Tibial artery (tissue), 4 donors: ENCODE measurements around the gene VENTX.

Experiments
- DNase-seq, 2 donors: peaks; one replicate each; pipeline ENCODE4 v3.0.0-alpha.2; 2019
- H3K27ac ChIP-seq, 2 donors: fragments of 200-600 bp; sonication (generic) in 1 of 2; 1 replicate in 1 of 2; 2 replicates in 1 of 2; pipeline ENCODE4 v1.5.1; 2018 to 2019; ENCODE audit warnings: mild to moderate bottlenecking in 1 of 2
- H3K27me3 ChIP-seq, 2 donors: fragments of 200-600 bp; sonication (generic) in 1 of 2; one replicate each; pipeline versions ENCODE4 v1.5.1 to v1.6.0; 2016 to 2019
- H3K36me3 ChIP-seq, 3 donors: fragments of 200-600 bp; sonication (generic) in 2 of 3; one replicate each; pipeline ENCODE4 v1.5.1; 2016 to 2019; ENCODE audit warnings: mild to moderate bottlenecking in 2 of 3
- H3K4me1 ChIP-seq, 4 donors: fragments of 200-600 bp; sonication (generic) in 2 of 4; 1 replicate in 3 of 4; 2 replicates in 1 of 4; pipeline ENCODE4 v1.5.1; 2016 to 2019
- H3K4me3 ChIP-seq, 2 donors: fragments of 200-600 bp; sonication (generic) in 1 of 2; 1 replicate in 1 of 2; 2 replicates in 1 of 2; pipeline ENCODE4 v1.5.1; 2018 to 2019; ENCODE audit warnings: mild to moderate bottlenecking in 2 of 2
- H3K9me3 ChIP-seq, 3 donors: fragments of 200-600 bp; sonication (generic) in 1 of 3; one replicate each; pipeline ENCODE4 v1.5.1; 2016 to 2019
- intact Hi-C: fragments of 100-400 bp; cut with DNase I; formaldehyde crosslinking; loops from one replicate; pipeline ENCODE4 v1.15.0; 2023; ENCODE audit warnings: low total_unique reads
- TF ChIP-seq, protein P1 (sequence below), 2 experiments: fragments of 200-600 bp in 1 of 2; fragments of 450-650 bp in 1 of 2; IDR thresholded peaks; one replicate each; pipeline ENCODE4 v1.5.1; 2017 to 2019; ENCODE audit warnings: antibody characterized with exemption in 2 of 2, mild to moderate bottlenecking in 1 of 2, moderate library complexity in 1 of 2

The VENTX gene

DNA sequence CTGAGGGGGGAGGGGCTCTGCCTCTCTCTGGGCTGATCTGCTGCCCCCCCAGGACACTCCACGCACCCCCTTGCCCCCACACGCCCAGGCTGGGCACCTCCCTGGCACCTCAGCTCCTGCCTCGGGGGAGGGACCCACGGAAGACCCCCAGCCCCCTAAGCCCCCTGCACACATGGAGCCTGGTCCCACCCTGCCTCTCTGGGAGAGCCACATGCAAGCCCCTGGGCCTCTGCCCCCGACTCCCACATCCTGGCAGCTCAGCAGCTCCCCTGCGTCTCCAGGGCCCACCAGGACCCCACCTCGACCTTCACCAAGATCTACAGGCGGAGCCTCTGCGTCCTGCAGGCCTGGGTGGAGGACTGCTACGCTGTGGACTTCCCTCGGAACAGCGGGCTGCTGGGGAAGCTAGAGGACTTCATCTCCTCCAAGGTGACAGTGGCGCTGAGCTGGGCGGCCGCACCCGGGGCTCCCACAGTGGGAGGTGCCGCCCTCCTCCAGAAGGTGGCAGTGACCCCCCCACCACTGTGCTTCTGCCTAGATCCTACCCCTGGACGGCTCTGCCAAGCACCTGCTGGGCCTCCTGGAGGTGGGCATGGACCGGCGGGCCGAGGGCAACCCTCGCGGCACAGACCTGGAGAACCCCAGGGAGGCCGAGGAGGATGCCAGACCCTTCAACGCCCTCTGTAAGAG is 26.4 kb upstream of the VENTX start:
- peaks cover 0 to 42% of the 10 kb centered on the region in 2 donors for H3K27me3 ChIP-seq
- intact Hi-C loops = no loop called here
- TF ChIP-seq, protein P1, sequence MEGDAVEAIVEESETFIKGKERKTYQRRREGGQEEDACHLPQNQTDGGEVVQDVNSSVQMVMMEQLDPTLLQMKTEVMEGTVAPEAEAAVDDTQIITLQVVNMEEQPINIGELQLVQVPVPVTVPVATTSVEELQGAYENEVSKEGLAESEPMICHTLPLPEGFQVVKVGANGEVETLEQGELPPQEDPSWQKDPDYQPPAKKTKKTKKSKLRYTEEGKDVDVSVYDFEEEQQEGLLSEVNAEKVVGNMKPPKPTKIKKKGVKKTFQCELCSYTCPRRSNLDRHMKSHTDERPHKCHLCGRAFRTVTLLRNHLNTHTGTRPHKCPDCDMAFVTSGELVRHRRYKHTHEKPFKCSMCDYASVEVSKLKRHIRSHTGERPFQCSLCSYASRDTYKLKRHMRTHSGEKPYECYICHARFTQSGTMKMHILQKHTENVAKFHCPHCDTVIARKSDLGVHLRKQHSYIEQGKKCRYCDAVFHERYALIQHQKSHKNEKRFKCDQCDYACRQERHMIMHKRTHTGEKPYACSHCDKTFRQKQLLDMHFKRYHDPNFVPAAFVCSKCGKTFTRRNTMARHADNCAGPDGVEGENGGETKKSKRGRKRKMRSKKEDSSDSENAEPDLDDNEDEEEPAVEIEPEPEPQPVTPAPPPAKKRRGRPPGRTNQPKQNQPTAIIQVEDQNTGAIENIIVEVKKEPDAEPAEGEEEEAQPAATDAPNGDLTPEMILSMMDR (IDR thresholded peaks at IDR 0.05) = no peak
- no peaks in the 10 kb centered on the region for H3K36me3 ChIP-seq
- no peaks in the 10 kb centered on the region for H3K9me3 ChIP-seq
- H3K4me3 ChIP-seq = no peak overlapping the region
- H3K27ac ChIP-seq = no peak overlapping the region
- H3K4me1 ChIP-seq = no peaks in the 10 kb centered on the region
- DNase-seq = no peak

DNA sequence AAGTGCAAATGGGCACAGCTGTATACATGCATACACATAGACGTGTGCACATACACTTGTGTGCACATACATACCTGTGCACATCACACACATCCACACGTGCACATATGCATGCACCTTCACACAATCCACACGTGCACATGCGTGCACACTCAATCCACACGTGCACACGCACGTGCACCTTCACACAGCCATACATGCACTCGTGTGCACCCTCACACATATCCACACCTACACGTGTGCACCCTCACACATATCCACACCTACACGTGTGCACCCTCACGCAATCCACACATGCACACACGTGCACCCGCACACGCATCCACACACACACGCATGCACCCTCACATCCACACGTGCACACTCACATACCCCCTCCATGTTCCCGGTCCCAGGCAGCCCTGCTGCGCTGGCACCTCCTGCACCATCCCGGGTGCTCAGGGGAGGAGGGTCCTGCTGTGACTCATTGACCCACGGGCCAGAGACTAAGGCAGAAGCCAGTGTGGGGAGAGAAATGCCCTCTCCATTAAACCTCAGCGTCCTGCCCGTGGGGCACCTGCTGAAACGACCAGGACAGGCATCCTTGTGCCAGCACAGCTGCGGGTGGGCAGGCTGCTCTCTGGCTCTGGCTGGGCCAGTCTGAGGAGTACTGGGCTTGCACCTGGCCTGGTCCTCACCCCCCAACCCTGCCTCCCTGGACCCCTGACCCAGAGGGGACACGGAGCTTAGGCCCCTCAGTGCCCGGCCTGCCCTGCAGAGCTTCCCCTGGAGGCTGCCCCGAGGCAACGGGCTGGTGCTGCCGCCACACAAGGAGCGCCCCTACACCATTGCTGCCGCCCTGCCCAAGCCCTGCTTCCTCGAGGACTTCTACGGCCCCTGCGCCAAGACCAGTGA is 25.4 kb upstream of the VENTX start:
- Histone ChIP-seq H3K27me3 (peaks cover 0 to 34% of the 10 kb centered on the region in 2 donors), H3K9me3 (no peaks in the 10 kb centered on the region), H3K4me3 (no peak overlapping the region), H3K36me3 (no peaks in the 10 kb centered on the region), H3K4me1 (no peaks in the 10 kb centered on the region), H3K27ac (no peak overlapping the region)
- TF ChIP-seq, protein P1 (IDR thresholded peaks at IDR 0.05) = no peak
- intact Hi-C loops = no loop called here
- no peak for DNase-seq

DNA sequence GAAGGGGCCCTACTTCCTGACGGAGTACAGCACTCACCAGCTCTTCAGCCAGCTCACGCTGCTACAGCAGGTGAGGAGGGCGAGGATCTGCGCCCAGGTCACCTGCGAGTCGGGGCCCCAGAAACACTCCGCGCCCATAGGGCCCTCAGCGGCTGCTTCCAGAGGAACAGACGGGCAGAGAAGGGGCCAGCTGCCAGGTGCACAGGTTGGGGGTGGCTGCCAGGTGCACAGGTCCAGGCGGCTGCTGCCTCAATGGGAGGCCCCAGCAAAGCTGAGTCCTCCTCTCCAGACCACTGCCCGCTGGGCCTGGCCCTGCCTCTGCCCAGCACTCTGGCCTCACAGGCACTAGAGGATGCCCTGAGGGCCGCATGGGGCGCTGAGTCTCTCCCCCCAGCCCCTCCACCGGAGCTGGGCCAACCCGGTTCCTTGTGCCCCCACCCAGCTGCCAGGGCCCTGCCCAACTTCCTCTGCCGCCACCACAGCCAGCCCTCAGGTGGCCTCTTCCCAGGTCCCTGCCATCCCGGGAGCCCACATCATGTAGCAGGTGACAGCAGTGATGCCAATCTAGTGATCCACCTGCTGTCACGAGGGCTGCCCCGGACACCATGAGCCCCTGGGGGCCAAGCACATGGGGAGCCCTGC is 24.7 kb upstream of the VENTX start:
- no peaks in the 10 kb centered on the region for H3K9me3 ChIP-seq
- TF ChIP-seq, protein P1 (IDR thresholded peaks at IDR 0.05) = no peak
- H3K4me3 ChIP-seq = no peak overlapping the region
- peaks cover 0 to 33% of the 10 kb centered on the region in 2 donors for H3K27me3 ChIP-seq
- no peak overlapping the region for H3K27ac ChIP-seq
- intact Hi-C loops = no loop called here
- DNase-seq = no peak
- H3K4me1 ChIP-seq = no peaks in the 10 kb centered on the region
- H3K36me3 ChIP-seq = no peaks in the 10 kb centered on the region

DNA sequence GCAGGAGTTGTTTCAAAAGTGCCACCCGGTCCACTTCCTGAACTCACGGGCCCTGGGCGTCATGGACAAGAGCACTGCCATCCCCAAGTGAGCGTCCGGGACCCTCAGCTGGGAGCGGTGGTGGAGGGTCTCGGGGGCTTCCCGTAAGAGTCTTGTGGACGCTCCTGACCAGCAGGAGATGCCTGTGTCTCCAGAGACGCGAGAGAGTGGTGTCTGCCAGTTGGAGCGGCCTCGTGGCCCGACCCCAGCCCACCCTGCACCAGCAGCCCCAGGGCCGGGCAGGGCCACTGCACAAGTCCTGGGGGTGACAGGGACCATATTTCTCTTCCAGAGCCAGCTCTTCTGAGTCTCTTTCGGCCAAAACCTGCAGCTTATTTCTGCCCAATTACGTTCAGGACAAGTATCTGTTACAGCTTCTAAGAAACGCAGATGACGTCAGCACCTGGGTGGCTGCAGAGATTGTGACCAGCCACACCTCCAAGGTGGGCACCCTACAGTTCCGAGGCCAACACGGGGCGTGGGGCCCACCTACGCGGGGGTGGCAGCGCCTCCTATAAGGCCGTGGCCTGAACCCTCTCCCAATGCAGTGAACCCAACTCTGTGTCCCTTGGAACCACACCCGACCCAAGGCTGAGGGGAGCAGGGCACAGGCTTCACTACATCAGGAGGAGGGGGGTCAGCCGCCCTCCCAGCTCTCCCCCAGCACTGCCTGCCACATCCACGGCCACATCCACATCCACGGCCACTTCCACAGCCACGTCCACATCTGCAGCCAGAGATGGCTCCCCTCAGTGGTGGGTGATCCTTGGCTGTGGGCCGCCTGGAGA is 23.8 kb upstream of the VENTX start:
- Histone ChIP-seq H3K4me1 (no peaks in the 10 kb centered on the region), H3K4me3 (no peak overlapping the region), H3K36me3 (no peaks in the 10 kb centered on the region), H3K27ac (no peak overlapping the region), H3K27me3 (peaks cover 0 to 37% of the 10 kb centered on the region in 2 donors), H3K9me3 (no peaks in the 10 kb centered on the region)
- TF ChIP-seq, protein P1 (IDR thresholded peaks at IDR 0.05) = no peak
- no peak for DNase-seq
- intact Hi-C loops = no loop called here
